GM21619 (cell line): Measurements from ENCODE around the gene SELENOT.
"Not testable (repeated sequence)": the region's sequence is repeated elsewhere in the genome, so short reads cannot be mapped to it uniquely, and the experiment has no call there.

Source experiments
- ATAC-seq: cut with Tn5 transposase; IDR thresholded peaks from one replicate; pipeline ENCODE4 v1.9.1; 2021; ENCODE audit not compliant: unreplicated experiment

SELENOT gene

DNA sequence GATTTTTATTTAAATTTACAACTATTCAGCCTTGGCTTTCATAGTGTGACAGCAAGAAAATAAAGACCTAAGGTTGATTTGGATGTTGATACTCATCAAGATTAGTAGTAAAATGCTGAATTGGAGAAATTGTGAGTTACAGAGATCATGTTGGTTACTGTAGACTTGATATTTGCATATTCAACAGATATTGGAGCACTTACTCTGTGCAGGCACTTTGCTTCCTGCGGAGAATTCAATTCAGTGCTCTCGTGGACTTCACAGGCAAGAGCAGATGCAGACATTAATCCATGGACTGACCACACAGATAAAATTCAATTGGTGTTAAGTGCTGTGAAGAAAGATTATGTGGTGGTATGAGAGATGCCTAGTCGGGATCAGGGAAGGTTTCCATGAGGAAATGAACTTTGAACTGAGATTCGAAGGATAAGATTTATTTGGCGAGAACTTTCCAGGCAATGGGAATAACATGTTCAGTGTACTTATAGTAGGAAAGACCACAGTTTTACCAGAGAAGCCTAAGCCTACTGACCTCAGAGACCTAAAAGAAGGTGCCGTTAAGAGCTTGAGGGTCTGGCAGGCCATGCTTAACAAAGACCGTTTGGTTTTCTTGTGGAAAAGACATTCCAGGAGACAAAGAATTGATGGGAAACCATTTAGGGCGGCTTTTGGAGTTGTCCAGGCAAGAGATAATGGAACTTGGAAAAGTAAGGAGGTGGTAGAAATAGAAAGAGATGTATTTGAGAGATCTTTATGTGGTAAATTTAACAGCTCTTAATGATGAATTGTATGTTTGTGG is 4.3 kb downstream of the SELENOT start:
- no peak for ATAC-seq

DNA sequence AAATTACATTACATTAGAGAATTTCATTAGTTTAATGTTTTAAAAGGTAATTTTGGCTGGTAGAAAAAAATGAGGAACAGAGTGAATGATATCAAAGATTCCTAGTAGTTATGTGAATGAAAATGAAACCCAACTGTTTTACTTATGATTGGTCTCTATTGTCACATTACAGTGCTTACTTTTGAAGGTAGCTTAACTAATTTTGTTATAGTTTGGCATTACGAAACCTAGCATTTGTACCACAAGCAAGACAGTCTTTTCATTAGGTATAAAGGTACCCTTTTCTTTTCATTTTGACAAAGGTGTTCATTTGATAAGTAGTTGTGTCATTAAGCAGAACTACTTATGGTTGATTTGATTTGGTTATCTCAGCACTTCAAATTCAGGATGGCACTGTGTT is 6.9 kb downstream of the SELENOT start:
- ATAC-seq: peak; percentile 31

DNA sequence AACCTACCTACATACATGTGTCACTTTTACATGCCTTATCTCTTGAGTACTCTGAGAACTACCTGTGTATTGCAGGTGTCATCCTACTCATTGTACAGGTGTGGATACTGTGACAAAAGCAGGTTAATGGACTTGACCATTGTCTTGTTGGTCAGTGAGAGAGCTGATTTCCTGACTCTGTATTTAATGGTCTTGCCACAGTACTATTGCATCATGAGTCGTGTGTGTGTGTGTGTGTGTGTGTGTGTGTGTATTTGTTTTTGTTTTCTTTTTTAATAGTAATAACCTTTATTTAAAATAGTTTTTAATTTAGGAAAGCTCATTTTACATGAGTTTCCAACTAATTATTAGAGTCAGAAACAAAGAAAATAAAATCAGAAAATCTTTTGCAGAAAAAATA is 7.7 kb downstream of the SELENOT start:
- ATAC-seq: no peak

DNA sequence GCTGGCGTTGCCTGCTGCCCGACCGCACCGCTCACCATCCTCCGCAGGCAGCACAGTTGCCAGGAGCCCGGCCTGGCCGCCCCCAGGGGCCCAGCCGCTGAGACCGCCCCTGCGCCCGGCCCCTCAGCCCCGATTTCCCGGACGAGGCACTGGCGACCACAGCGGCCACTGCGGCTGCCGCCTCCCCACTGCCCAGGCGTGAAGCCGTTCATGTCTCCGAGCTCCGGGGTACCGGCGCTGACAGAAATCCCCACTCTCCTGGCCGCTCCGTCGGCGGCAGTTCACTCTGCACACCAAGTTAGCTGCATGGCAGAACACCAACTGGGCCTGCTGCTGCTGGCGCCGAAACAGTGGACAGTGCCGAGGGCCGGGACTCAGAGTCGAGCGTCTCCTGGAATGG is 8.5 kb downstream of the SELENOT start:
- ATAC-seq: no peak

DNA sequence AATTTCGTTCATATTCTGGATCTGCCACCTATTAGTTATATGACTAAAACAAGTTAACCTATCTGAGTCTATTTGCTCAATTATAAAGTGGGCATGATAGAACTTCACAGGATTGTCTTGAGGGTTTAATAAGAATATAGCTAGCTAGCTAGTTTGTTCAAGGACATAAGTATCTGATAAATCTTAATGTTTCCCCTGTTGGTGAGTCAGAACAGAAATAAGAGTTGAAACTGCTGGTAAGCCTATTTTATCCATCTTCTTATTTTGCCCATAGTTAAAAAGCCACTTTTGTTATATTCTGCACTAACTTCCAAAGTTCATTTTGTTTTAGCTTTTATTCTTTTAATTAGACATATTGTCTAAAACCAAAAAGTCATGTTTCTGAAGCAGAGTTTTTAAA is 9.4 kb downstream of the SELENOT start:
- ATAC-seq: no peak

DNA sequence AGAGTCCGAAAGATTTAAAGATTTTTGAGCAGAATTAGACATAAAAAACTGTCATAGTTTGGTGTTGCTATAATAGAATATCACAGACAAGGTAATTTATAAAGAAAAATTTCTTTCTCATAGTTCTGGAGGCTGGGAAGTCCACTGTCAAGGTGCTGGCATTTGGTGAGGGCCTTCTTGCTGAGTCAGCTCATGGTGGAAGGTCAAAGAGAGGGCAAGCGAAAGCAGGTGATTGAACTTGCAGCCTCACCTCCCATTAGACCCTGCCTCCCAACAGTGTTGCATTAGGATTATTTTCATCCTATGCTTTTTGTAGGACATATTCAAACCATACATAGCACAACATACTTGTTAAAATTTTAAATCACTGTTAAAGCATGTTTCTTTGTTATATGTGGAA is 9.9 kb downstream of the SELENOT start:
- no peak for ATAC-seq

DNA sequence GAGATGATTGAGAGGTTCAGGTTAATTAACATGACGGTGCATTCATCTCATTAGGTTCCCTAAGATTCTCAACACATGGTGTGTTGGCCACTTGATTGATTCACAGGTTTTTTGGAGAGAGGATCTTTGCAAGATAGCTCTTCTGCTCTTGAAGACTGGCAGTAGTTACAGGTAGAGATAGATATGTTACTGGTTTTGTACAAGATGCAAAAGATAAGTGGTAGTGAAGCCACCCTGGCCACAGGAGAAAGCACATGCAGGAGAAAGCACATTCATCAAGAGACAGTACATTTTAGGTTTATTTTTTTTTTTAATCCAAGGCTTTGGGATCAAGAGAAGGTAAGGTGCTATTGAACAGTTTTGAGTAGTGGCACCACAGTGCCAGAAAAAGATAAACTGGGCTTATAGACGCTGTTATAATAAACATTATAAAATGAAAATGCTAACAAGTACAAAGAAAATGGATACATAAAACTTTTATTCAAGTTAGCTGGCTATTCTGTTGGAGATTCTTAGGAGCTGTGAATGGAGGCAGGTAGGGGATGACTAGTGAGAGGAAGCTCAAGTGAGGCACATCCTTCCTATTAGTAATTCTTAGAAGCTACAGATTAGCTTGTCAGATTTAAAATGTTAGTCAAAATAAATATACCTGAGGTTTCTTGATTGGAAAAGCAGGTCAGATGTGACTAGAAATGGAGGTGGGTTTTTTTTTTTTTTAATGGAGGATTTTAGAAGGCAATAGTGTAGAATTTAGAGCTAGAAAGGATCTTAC is 10.8 kb downstream of the SELENOT start:
- ATAC-seq: no peak

DNA sequence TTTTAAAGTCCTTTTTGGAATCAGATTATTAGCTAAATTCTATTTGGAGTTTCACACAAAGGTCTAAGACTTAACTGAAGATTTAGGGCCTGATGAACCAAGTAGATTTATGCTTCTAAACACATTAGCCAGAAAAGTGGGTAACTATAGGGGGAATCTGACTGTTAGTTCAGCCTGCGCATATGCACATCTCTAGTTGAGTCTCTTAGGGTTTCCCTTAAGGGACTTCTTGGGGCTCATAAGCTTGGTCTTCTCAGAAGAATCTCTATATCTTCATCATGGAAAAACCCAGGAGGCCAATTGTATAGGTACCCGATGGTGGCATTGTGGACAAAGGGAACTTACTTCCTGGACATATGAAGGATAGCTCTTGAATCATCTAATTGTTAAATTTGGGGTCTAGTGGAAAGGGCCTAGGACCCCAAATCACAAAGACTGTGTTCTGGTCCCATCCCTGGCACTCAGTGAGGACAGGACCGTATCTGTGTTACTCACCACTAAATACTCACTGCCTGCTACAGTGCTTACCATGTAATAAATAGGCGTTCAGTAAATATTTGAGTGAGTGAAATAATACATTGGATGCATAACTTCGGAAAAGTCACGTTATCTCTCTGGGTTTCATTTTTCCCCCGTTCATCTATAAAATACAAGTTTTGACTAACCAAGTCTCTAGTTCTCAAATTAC is 17.0 kb downstream of the SELENOT start:
- ATAC-seq: no peak

DNA sequence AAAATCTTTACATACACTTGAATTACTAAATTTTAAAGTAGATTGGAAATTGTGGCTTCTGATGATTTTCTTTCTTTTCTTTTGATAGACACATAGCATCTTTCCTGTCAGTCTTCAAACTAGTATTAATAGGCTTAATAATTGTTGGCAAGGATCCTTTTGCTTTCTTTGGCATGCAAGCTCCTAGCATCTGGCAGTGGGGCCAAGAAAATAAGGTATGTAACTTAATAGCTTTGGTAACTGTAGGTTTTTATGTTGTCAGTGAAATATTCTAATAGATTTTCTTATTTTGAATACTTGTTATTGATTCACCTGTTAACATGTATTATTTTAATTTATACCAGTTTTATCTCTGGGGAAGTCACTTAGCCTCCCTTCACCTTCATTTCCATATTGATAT is 19.8 kb downstream of the SELENOT start:
- not testable (repeated sequence) for ATAC-seq

DNA sequence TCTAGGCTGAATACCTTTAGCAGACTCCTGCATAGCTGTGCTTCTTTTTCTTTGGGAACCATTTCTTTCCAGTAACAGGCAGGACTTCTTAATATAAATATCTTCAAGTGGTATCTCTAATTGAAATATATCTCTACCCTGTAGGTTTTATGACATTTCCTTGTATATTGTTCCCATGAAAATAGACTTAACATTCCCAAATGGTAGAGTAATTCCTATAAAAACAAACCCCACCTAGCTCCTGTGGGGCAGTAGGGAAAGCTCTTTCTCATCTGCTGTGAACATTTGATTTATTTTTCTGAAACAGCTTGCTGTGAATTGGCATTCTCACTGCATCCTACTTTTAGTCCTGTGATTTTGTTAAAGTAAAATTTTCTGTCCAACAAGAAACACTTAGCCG is 20.8 kb downstream of the SELENOT start:
- no peak for ATAC-seq

DNA sequence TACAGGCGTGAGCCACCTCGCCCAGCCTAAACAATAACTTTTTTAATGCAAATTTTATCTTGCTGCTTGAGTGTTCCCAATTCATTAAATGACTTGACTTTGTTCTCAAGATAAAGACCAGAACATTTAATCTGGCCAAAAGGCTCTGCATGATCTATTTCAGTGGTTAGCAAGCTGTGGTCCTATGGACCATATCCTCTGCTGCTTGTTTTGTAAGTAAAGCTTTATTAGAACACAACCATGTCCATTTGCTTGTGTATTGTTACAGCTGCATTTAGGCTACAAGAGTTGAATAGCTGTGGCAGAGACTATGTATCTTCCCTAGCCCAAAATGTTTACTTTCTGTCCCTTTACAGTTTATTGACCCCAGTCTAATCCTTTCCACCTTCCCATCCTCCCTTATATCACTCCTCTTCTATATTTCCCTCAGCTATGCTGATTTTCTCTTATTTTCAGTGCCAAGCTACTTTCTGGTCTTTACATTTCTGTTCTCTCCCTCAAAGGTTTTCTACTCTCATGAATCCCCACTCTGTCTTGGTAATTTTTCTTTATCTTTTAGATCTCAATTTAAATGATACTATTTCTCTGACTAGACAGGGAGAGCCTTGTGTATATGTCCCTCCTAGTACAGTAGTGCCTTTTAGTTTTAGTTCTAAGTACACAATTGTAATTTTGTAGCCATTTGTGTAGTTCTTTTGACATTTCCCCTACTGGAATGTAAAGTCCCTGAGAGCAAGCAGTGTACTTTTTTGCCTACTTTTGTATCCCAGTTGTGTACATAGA is 23.2 kb downstream of the SELENOT start:
- ATAC-seq: no peak

DNA sequence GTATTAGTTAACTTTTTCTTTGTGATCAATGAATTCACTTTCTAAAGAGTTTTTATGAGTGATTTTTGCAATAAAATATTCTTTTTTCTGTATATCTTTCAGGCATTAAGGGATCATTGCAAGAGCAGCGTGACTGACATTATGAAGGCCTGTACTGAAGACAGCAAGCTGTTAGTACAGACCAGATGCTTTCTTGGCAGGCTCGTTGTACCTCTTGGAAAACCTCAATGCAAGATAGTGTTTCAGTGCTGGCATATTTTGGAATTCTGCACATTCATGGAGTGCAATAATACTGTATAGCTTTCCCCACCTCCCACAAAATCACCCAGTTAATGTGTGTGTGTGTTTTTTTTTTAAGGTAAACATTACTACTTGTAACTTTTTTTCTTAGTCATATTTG is 24.4 kb downstream of the SELENOT start:
- no peak for ATAC-seq

DNA sequence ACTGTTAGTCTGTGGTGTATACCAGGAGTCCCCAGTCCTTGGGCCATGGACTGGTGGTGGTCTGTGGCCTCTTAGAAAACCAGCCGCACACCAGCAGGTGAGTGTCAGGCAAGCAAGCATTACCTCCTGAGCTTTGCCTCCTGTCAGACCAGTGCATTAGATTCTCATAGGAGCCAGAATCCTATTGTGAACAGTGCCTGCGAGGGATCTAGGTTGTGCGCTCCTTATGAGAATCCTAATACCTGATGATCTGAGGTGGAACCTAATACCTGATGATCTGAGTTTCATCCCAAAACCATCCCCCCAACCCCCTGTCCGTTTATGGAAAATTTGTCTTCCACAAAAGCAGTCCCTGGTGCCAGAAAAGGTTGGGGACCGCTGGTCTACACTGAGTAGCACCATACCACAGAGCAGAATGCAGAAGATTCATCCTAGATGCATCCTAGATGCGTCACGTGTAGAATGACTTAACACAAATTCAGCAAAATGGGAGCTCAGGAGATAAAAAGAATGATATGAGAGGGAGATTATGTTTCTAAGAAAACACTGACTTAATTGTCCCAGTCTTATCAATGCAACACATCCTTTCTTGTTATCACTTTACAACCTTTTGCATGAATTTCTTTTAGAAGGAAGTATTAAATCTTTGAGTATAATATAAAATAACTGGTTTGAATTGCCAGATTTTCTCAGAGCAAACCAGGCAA is 28.5 kb downstream of the SELENOT start:
- no peak for ATAC-seq

DNA sequence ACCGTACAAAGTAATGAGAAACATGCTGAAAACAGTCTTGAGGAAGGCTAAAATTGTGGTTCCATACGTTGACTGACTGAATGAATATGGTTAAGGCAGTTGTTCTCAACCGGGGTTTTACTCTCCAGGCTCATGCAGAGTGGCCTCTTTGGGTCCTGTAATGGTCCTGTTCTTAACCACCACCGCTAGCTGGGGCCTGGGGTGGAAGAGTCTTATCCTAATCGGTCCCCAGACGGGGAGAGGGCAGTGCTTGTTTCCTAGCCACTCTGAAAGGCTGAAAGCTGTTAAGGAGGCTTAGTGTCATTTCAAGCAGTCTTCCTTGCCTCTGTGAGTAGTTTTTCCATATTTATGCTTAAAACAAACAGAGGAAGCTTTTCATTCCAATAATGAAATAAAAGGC is 32.0 kb downstream of the SELENOT start:
- ATAC-seq: no peak

DNA sequence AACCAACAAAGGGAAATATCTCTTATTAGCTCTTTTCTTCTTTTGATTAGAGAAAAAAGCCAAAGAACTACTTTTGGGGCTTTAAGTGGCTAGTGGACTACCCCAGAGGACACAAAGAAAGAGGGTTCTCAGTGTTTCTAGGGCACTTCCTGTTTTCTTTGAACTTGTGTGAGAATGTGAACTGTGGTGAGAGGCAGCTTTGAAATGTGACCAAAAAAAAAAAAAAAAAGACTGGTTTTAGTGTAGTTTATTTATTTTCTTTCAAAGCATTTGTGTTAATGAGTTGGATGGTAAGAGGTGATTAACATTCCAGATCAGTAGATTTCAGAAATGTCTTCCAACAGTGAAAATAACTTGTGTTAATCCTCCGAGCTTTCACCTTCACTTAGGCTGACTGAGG is 32.4 kb downstream of the SELENOT start:
- ATAC-seq: peak; percentile 80

DNA sequence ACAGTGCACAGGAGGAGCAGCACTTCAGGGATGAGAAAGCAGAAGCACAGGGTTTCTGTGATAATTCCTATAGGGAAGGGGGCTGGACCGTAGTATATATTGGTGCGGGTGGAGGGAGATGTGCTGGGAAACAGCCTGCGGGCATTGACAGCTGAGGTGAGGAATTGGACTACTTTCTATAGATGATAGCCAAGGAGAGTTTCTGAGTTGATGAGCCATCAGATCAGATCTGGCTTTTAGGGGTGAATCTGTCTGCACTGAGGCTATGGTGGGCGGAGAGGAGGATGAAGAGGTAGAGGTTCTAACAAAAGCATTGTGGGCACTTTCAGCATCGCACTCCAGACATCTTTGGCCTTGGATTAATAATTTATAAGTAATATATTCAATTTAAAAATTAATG is 33.1 kb downstream of the SELENOT start:
- no peak for ATAC-seq

DNA sequence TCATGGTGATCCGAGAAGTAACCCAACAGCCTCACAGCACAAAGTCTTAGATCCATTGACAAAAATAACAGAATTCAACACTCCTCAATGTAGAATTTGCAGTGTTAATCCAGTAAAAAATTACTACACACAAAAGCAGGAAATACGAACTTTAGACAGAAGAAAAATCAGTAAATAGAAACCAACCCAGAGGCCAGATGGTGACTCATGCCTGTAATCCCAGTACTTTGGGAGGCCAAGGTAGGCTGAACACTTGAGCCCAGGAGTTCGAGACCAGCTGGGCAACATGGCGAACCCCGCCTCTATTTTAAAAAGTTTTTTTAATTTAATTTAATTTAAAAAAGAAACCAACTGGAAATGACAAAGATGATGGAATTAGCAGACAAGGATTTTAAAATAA is 36.1 kb downstream of the SELENOT start:
- ATAC-seq: no peak

DNA sequence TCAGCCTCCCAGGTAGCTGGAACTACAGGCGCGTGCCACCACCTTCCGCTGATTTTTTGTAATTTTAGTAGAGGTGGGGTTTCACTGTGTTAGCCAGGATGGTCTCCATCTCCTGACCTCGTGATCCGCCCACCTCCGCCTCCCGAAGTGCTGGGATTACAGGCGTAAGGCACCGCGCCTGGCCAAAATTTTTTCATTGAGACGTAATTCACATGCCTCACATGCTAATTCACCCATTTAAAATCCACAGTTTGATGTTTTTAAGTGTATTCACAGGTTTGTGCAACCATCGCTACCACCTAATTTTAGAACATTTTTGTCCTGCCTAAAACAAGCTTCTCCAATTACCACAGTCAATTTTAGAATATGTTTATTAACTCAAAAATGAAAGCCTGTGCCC is 37.1 kb downstream of the SELENOT start:
- no peak for ATAC-seq

DNA sequence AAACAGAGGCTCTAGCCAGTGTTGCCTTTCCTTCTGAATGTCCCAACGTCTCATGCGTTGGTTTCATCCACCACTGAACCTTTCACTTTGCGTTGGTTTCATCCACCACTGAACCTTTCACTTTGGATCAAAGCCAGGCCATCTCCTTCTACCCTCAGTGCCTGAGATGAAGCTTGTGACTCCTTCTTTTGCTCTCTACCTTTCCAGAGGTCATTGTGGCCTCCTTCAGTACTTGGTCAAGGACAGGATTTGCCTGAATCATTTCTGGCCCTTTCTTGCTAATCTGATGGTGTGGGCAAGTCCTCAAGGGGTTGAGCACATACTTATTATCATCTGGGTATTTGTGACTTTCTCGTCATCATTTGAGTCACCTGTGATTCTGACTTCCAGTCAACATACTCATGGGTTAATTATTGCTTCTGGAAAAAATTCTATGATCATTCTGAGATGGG is 50.0 kb downstream of the SELENOT start:
- peak; percentile 70 for ATAC-seq

DNA sequence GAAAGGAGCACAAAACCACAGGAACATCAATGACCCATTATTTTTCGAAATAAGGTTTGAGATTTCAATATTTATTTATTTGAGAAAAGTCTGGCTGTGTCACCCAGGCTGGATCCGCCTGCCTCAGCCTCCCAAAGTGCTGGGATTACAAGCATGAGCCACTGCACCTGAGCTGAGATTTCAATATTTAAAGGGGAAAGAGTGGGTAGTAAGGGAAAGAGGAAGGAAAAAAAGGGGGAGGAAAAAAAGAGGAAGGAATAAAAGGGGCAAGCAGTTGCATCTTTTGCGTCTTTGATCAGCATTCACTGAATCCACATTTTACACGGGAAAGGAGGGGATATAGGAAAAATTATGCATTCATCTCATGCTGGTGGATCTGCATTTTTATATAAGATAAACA is 53.2 kb downstream of the SELENOT start:
- ATAC-seq: no peak
